H1 (cell line): Measurements from ENCODE around the gene MICU1. TPM values are rescaled to one million over a fixed set of nuclear protein-coding genes. Genes with fewer than 3 reads are reported as not detected.

Experiments used
- CTCF ChIA-PET: fragments of 300-600 bp; sonication (Branson Sonifier 250); formaldehyde crosslinking; loops from one replicate; lab custom pipeline; 2021; ENCODE audit not compliant: partially characterized antibody; lab: Charles Lee
- POLR2A ChIA-PET: fragments of 300-600 bp; sonication (Branson Sonifier 250); formaldehyde crosslinking; loops from one replicate; lab custom pipeline; 2021; ENCODE audit warnings: inconsistent platforms; ENCODE audit not compliant: partially characterized antibody; lab: Charles Lee
- DNase-seq, 2 experiments: peaks; one replicate each; pipeline versions ENCODE4 v3.0.0 to v3.0.0-alpha.2; 2010 to 2022; ENCODE audit warnings: low spot score in 2 of 2, low read depth in 1 of 2, mixed read lengths in 1 of 2
- FAIRE-seq: peaks from 2 replicates; lab custom pipeline; 2011; peaks lifted over from hg19 to GRCh38; lab: Jason Lieb, UNC
- H2AFZ ChIP-seq: 2 replicates; pipeline ENCODE4 v1.8.1; 2012; ENCODE audit warnings: low read length, inconsistent platforms
- H2AK5ac ChIP-seq: 2 replicates; pipeline ENCODE4 v1.6.1; 2013; ENCODE audit warnings: low read depth, low read length
- H2BK120ac ChIP-seq: replicated peaks from 2 replicates; pipeline ENCODE3; 2013; ENCODE audit warnings: low read depth, low read length, inconsistent platforms
- H2BK12ac ChIP-seq: 2 replicates; pipeline ENCODE4 v1.6.1; 2013; ENCODE audit warnings: low read depth, low read length
- H2BK15ac ChIP-seq: 2 replicates; pipeline ENCODE4 v1.6.1; 2013; ENCODE audit warnings: low read length
- H2BK20ac ChIP-seq: 2 replicates; pipeline ENCODE4 v1.6.1; 2013; ENCODE audit warnings: low read length
- H2BK5ac ChIP-seq: 2 replicates; pipeline ENCODE4 v1.6.1; 2013; ENCODE audit warnings: low read depth, low read length
- H3K14ac ChIP-seq: 2 replicates; pipeline ENCODE4 v1.6.1; 2013; ENCODE audit warnings: inconsistent platforms; ENCODE audit not compliant: insufficient read length
- H3K18ac ChIP-seq: 2 replicates; pipeline ENCODE4 v1.6.1; 2013; ENCODE audit warnings: low read length; ENCODE audit errors: extremely low read depth
- H3K23ac ChIP-seq: 2 replicates; pipeline ENCODE4 v1.6.1; 2013; ENCODE audit warnings: inconsistent platforms; ENCODE audit not compliant: insufficient read length
- H3K23me2 ChIP-seq: 2 replicates; pipeline ENCODE4 v1.6.1; 2013; ENCODE audit warnings: low read depth, low read length
- H3K27ac ChIP-seq: 2 replicates; pipeline ENCODE4 v1.6.1; 2011; ENCODE audit warnings: low read depth, low read length, inconsistent platforms
- H3K27me3 ChIP-seq, 4 experiments: replicated peaks in 1 of 4; 1 replicate in 1 of 4; 2 replicates in 3 of 4; pipeline versions ENCODE4 v1.6.1 to v1.8.1; 2011 to 2013; ENCODE audit warnings: low read length in 3 of 4, mild to moderate bottlenecking in 3 of 4, inconsistent platforms in 2 of 4, mixed read lengths in 2 of 4, moderate library complexity in 1 of 4; ENCODE audit not compliant: control insufficient read depth in 3 of 4, insufficient read depth in 3 of 4; ENCODE audit errors: extremely low read depth in 1 of 4
- H3K36me3 ChIP-seq, 4 experiments: 2 replicates each; pipeline versions ENCODE4 v1.6.1 to v1.8.1; 2011 to 2013; ENCODE audit warnings: mild to moderate bottlenecking in 4 of 4, low read length in 3 of 4, moderate library complexity in 2 of 4, control low read depth in 1 of 4, inconsistent platforms in 1 of 4; ENCODE audit not compliant: insufficient read depth in 4 of 4, control insufficient read depth in 2 of 4
- H3K4ac ChIP-seq: replicated peaks from 2 replicates; pipeline ENCODE3; 2013; ENCODE audit warnings: low read length, low read depth, mixed read lengths, inconsistent platforms; ENCODE audit not compliant: insufficient read length
- H3K4me1 ChIP-seq, 4 experiments: replicated peaks in 1 of 4; 1 replicate in 1 of 4; 2 replicates in 3 of 4; pipeline versions ENCODE4 v1.6.1 to v1.8.1; 2011 to 2013; ENCODE audit warnings: low read length in 3 of 4, inconsistent platforms in 2 of 4, mixed read lengths in 1 of 4; ENCODE audit not compliant: insufficient read depth in 4 of 4, control insufficient read depth in 3 of 4
- H3K4me2 ChIP-seq, 2 experiments: 2 replicates each; pipeline versions ENCODE4 v1.6.1 to v1.8.1; 2011 to 2013; ENCODE audit warnings: low read depth in 2 of 2, low read length in 2 of 2, control low read depth in 1 of 2, inconsistent platforms in 1 of 2, mild to moderate bottlenecking in 1 of 2; ENCODE audit not compliant: insufficient read depth in 1 of 2
- H3K4me3 ChIP-seq, 4 experiments: fragments of 200-600, 300-600 bp in 1 of 4; sonication (generic), shearing (Covaris generic), sonication (Bioruptor Twin) in 1 of 4; 2 replicates each; pipeline versions ENCODE4 v1.5.1 to v1.8.1; 2011 to 2016; ENCODE audit warnings: low read length in 4 of 4, low read depth in 3 of 4, control low read depth in 2 of 4, inconsistent platforms in 2 of 4, mild to moderate bottlenecking in 2 of 4, mixed read lengths in 1 of 4, moderate library complexity in 1 of 4; ENCODE audit not compliant: insufficient read depth in 2 of 4; ENCODE audit errors: extremely low read depth in 1 of 4
- H3K56ac ChIP-seq: replicated peaks from 2 replicates; pipeline ENCODE3; 2013; ENCODE audit warnings: low read depth, mild to moderate bottlenecking, mixed read lengths, low read length, inconsistent platforms; ENCODE audit not compliant: insufficient read length
- H3K79me1 ChIP-seq: 2 replicates; pipeline ENCODE4 v1.6.1; 2013; ENCODE audit warnings: low read depth, low read length, control low read depth
- H3K79me2 ChIP-seq, 2 experiments: 2 replicates each; pipeline versions ENCODE4 v1.6.1 to v1.8.1; 2012 to 2013; ENCODE audit warnings: low read length in 2 of 2, mild to moderate bottlenecking in 2 of 2, inconsistent platforms in 1 of 2; ENCODE audit not compliant: insufficient read depth in 2 of 2, control insufficient read depth in 1 of 2
- H3K9ac ChIP-seq, 4 experiments: replicated peaks in 1 of 4; 1 replicate in 1 of 4; 2 replicates in 3 of 4; pipeline versions ENCODE4 v1.6.1 to v1.8.1; 2011 to 2013; ENCODE audit warnings: low read depth in 3 of 4, low read length in 3 of 4, control low read depth in 2 of 4, mild to moderate bottlenecking in 2 of 4, moderate library complexity in 2 of 4, inconsistent platforms in 1 of 4; ENCODE audit errors: extremely low read depth in 1 of 4
- H3K9me3 ChIP-seq, 2 experiments: 2 replicates each; pipeline versions ENCODE4 v1.6.1 to v1.8.1; 2012 to 2013; ENCODE audit warnings: mild to moderate bottlenecking in 2 of 2, moderate library complexity in 2 of 2, control low read depth in 1 of 2, inconsistent platforms in 1 of 2, low read depth in 1 of 2, low read length in 1 of 2, mixed read lengths in 1 of 2; ENCODE audit not compliant: insufficient read depth in 2 of 2
- H4K20me1 ChIP-seq, 2 experiments: replicated peaks in 1 of 2; 2 replicates each; pipeline versions ENCODE3 to v1.8.1; 2011 to 2013; ENCODE audit warnings: inconsistent platforms in 2 of 2, low read length in 2 of 2, mild to moderate bottlenecking in 1 of 2; ENCODE audit not compliant: insufficient read depth in 2 of 2, control insufficient read depth in 1 of 2
- H4K5ac ChIP-seq: 2 replicates; pipeline ENCODE4 v1.6.1; 2013; ENCODE audit warnings: low read length, low read depth, mixed read lengths, inconsistent platforms; ENCODE audit not compliant: insufficient read length
- H4K8ac ChIP-seq: 2 replicates; pipeline ENCODE4 v1.8.0; 2013; ENCODE audit warnings: mild to moderate bottlenecking, moderate library complexity, low read length, inconsistent platforms; ENCODE audit not compliant: insufficient read depth; ENCODE audit errors: extremely low read depth
- H4K91ac ChIP-seq: replicated peaks from 2 replicates; pipeline ENCODE3; 2013; ENCODE audit warnings: low read length, mixed read lengths, inconsistent platforms; ENCODE audit not compliant: insufficient read length
- ASH2L ChIP-seq: fragments of 200-600, 300-600 bp; sonication (generic); IDR thresholded peaks from one replicate; pipeline ENCODE4 v1.7.1; 2017; ENCODE audit warnings: low read length
- BRCA1 ChIP-seq: IDR thresholded peaks from 2 replicates; pipeline ENCODE4 v1.6.1; 2012; ENCODE audit warnings: low read depth, low read length, improper control_type of control experiment
- CBX5 ChIP-seq: fragments of 300-800, 300-1000 bp; sonication (generic); IDR thresholded peaks from 2 replicates; pipeline ENCODE4 v1.7.1; 2016; ENCODE audit warnings: antibody characterized with exemption, low read length, low read depth
- CREB1 ChIP-seq: IDR thresholded peaks from 2 replicates; pipeline ENCODE4 v1.6.1; 2012; ENCODE audit warnings: inconsistent platforms
- HDAC6 ChIP-seq: IDR thresholded peaks from one replicate; pipeline ENCODE4 v1.7.1; 2012; ENCODE audit warnings: low read depth, mild to moderate bottlenecking, inconsistent platforms, low read length, moderate library complexity
- JUND ChIP-seq: IDR thresholded peaks from 2 replicates; pipeline ENCODE4 v1.6.1; 2011; ENCODE audit warnings: mild to moderate bottlenecking, improper control_type of control experiment, low read length
- NANOG ChIP-seq: IDR thresholded peaks from 2 replicates; pipeline ENCODE4 v1.6.1; 2011; ENCODE audit warnings: low read length, low read depth, mild to moderate bottlenecking, inconsistent platforms; ENCODE audit not compliant: insufficient read depth, poor library complexity, severe bottlenecking
- NRF1 ChIP-seq: IDR thresholded peaks from 2 replicates; pipeline ENCODE4 v1.6.1; 2011; ENCODE audit warnings: mild to moderate bottlenecking, low read depth, low read length, improper control_type of control experiment
- POLR2AphosphoS5 ChIP-seq: IDR thresholded peaks from 2 replicates; pipeline ENCODE4 v1.6.1; 2011; ENCODE audit warnings: low read depth, low read length
- RNF2 ChIP-seq: fragments of 200-900, 300-1000 bp; sonication (generic); IDR thresholded peaks from 2 replicates; pipeline ENCODE4 v1.7.1; 2016; ENCODE audit warnings: borderline replicate concordance, low read depth, mild to moderate bottlenecking, antibody characterized with exemption, low read length; ENCODE audit not compliant: poor library complexity, severe bottlenecking; ENCODE audit errors: missing control alignments
- TAF1 ChIP-seq: IDR thresholded peaks from 2 replicates; pipeline ENCODE4 v1.6.1; 2011; ENCODE audit warnings: mild to moderate bottlenecking, low read depth, low read length
- TCF12 ChIP-seq: IDR thresholded peaks from 2 replicates; pipeline ENCODE4 v1.6.1; 2011; ENCODE audit warnings: low read depth, mild to moderate bottlenecking, low read length
- ZNF274 ChIP-seq: IDR thresholded peaks from 2 replicates; pipeline ENCODE4 v1.7.0; 2012; ENCODE audit warnings: low read length, borderline replicate concordance; ENCODE audit errors: extremely low read depth
- WGBS, 2 experiments: shearing (Covaris generic) in 1 of 2; methylation state at CpG; one replicate each; pipeline versions ENCODE4 v1.1.6 to v1.1.7; 2013 to 2015; ENCODE audit warnings: low lambda C conversion rate in 2 of 2, mixed read lengths in 2 of 2, inconsistent platforms in 1 of 2, low coverage in 1 of 2, missing lambda C conversion rate in 1 of 2; ENCODE audit not compliant: insufficient replicate concordance in 2 of 2, insufficient coverage in 1 of 2, insufficient read length in 1 of 2; ENCODE audit errors: extremely low coverage in 1 of 2, missing lambda C conversion rate in 1 of 2; 5-methylcytosine and 5-hydroxymethylcytosine counted together
- polyA plus RNA-seq, 7 experiments: library from polyadenylated mRNA; depleted of rRNA in 3 of 7; stranded (reverse) in 5 of 7; unstranded in 2 of 7; fragments of >200 nt in 5 of 7; fragments of 200-250 nt in 2 of 7; gene quantifications; 1 replicate in 5 of 7; 2 replicates in 1 of 7; 4 replicates in 1 of 7; pipeline versions ENCODE4 v1.2.1 to v1.2.3, GENCODE V29; 2011 to 2013; ENCODE audit warnings: missing spikeins in 2 of 7, mixed read lengths in 2 of 7
- total RNA-seq: library from RNA; stranded (reverse); fragmentation: NEBNext Ultra II Directional; extraction: Animal tissue kit (Norgen Biotek cat#: 25700); gene quantifications from 2 replicates; pipeline ENCODE4 v1.2.1, GENCODE V29; 2021

The MICU1 gene
- total and polyA plus RNA-seq, 2 of the 8 experiments (the other 6 are each of a cell fraction or from before 2014, with no cell fraction given): 18.0 to 36.7 TPM

DNA sequence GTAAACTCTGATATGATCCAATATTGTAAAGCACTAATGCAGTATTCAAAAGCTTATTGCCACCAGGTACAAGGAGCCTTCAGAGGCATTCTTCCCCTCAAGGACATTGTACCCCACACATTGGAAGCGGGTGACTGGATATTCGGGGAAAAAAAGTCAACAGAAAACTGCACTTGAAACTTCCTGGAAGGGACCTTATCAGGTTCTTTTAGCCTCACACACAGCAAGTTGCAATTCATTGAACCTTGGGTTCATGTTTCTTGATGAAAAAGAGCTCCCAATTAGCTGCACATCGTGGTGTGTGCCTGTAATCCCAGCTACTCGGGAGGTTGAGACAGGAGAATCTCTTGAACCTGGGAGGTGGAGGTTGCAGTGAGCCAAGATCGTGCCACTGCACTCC is 16.4 kb upstream of the MICU1 start:
- H4K5ac ChIP-seq: no peak overlapping the region
- no peak overlapping the region for H2BK120ac ChIP-seq
- no peaks in the 10 kb centered on the region for H3K27me3 ChIP-seq
- H4K20me1 ChIP-seq: no peaks in the 10 kb centered on the region
- peaks cover 0 to 3% (median 0%) of the 10 kb centered on the region in 4 experiments; a peak in 1 of 7 replicates for H3K4me1 ChIP-seq
- WGBS, 2 experiments: 99% methylated on average over 5 of the region's 5 CpGs; no CpG with 5 or more reads in 1 of the 2 experiments
- H3K4me3 ChIP-seq: no peak overlapping the region
- no peak overlapping the region for H4K91ac ChIP-seq
- no peaks in the 10 kb centered on the region for H3K79me2 ChIP-seq
- H3K4ac ChIP-seq: no peak overlapping the region
- no peak overlapping the region for H2BK15ac ChIP-seq
- H3K56ac ChIP-seq: no peak overlapping the region
- 0 out of 4 replicates have a peak, but pooled peaks cover 0 to 3% of the 10 kb centered on the region in 2 experiments for H3K9me3 ChIP-seq
- no peak overlapping the region for H2AFZ ChIP-seq
- no peaks in the 10 kb centered on the region for H3K23me2 ChIP-seq
- FAIRE-seq: no peak
- no peak overlapping the region for H3K23ac ChIP-seq
- no peak for TF ChIP-seq JUND
- TF ChIP-seq RNF2: no peak
- TF ChIP-seq TCF12: no peak
- no peak for TF ChIP-seq CREB1
- TF ChIP-seq CBX5: no peak
- TF ChIP-seq POLR2AphosphoS5: no peak
- TF ChIP-seq NRF1: no peak
- TF ChIP-seq NANOG: no peak
- no peak for TF ChIP-seq ZNF274
- TF ChIP-seq ASH2L: no peak
- TF ChIP-seq HDAC6: no peak
- no peak for TF ChIP-seq TAF1
- TF ChIP-seq BRCA1: no peak
- no peak overlapping the region for H3K27ac ChIP-seq
- CTCF ChIA-PET: interaction anchor here (0.6 to 0.7 kb wide), 2 partner anchors 209 to 769 kb away, joined by 3 read pairs; no protein-coding TSS in a partner anchor
- H2BK12ac ChIP-seq: no peak overlapping the region
- no peak overlapping the region for H2BK5ac ChIP-seq
- H2AK5ac ChIP-seq: no peak overlapping the region
- POLR2A ChIA-PET: no interaction called here
- no peak overlapping the region for H3K9ac ChIP-seq
- no peaks in the 10 kb centered on the region for H3K36me3 ChIP-seq
- H3K79me1 ChIP-seq: no peaks in the 10 kb centered on the region
- no peak overlapping the region for H3K4me2 ChIP-seq
- no peak overlapping the region for H3K14ac ChIP-seq
- no peak overlapping the region for H4K8ac ChIP-seq
- H3K18ac ChIP-seq: no peak overlapping the region
- H2BK20ac ChIP-seq: no peak overlapping the region
- no peak for DNase-seq
